GM23338 (cell line): Measurements from ENCODE around the gene MATCAP1.

Experiments used
- CREB1 ChIP-seq: fragments of 250-450 bp; sonication (Bioruptor Pico); IDR thresholded peaks from 2 replicates; pipeline ENCODE4 v1.5.0; 2020; ENCODE audit warnings: low read depth, mild to moderate bottlenecking, moderate library complexity
- ETS1 ChIP-seq: IDR thresholded peaks from 2 replicates; pipeline ENCODE4 v1.6.1; 2016; ENCODE audit warnings: antibody characterized with exemption
- EZH2 ChIP-seq: fragments of 200-600 bp; sonication (generic); IDR thresholded peaks from one replicate; pipeline ENCODE4 v1.8.0; 2017; ENCODE audit warnings: antibody characterized with exemption, mild to moderate bottlenecking, low read depth; ENCODE audit not compliant: unreplicated experiment
- EZH2phosphoT487 ChIP-seq: fragments of 200-600 bp; sonication (generic); IDR thresholded peaks from one replicate; pipeline ENCODE4 v1.8.1; 2018; ENCODE audit warnings: antibody characterized with exemption; ENCODE audit not compliant: unreplicated experiment
- JUNB ChIP-seq: IDR thresholded peaks from one replicate; pipeline ENCODE4 v1.6.1; 2016; ENCODE audit warnings: antibody characterized with exemption; ENCODE audit not compliant: unreplicated experiment
- POLR2AphosphoS5 ChIP-seq: IDR thresholded peaks from 2 replicates; pipeline ENCODE4 v1.6.1; 2016; ENCODE audit warnings: antibody characterized with exemption, low read depth
- ZNF331 ChIP-seq: fragments of 250-450 bp; sonication (Bioruptor Pico); IDR thresholded peaks from 2 replicates; pipeline ENCODE4 v1.5.0; 2020; ENCODE audit warnings: low read depth, mild to moderate bottlenecking, moderate library complexity
- TF ChIP-seq, protein P1 (sequence below), 2 experiments: fragments of 200-600 bp in 1 of 2; sonication (generic) in 1 of 2; conservative IDR thresholded peaks; 2 replicates each; pipeline versions ENCODE4 v1.5.1 to v1.6.1; 2016 to 2017; ENCODE audit warnings: antibody characterized with exemption in 2 of 2, low read depth in 2 of 2, mild to moderate bottlenecking in 2 of 2, moderate library complexity in 1 of 2
- TF ChIP-seq, protein P2 (sequence below): IDR thresholded peaks from one replicate; pipeline ENCODE4 v1.6.1; 2018; ENCODE audit warnings: antibody characterized with exemption; ENCODE audit not compliant: unreplicated experiment

GRCh38 chr16:67137605-67138004 lies 46.2 kb downstream of the MATCAP1 start:
- TF ChIP-seq, protein P1, sequence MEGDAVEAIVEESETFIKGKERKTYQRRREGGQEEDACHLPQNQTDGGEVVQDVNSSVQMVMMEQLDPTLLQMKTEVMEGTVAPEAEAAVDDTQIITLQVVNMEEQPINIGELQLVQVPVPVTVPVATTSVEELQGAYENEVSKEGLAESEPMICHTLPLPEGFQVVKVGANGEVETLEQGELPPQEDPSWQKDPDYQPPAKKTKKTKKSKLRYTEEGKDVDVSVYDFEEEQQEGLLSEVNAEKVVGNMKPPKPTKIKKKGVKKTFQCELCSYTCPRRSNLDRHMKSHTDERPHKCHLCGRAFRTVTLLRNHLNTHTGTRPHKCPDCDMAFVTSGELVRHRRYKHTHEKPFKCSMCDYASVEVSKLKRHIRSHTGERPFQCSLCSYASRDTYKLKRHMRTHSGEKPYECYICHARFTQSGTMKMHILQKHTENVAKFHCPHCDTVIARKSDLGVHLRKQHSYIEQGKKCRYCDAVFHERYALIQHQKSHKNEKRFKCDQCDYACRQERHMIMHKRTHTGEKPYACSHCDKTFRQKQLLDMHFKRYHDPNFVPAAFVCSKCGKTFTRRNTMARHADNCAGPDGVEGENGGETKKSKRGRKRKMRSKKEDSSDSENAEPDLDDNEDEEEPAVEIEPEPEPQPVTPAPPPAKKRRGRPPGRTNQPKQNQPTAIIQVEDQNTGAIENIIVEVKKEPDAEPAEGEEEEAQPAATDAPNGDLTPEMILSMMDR (conservative IDR thresholded peaks at IDR 0.05; ENCODE audit: low read depth in 2 of 2) = no peak
- TF ChIP-seq POLR2AphosphoS5 = no peak
- TF ChIP-seq EZH2 = no peak
- no peak for TF ChIP-seq EZH2phosphoT487
- TF ChIP-seq ETS1 = no peak
- TF ChIP-seq, protein P2, sequence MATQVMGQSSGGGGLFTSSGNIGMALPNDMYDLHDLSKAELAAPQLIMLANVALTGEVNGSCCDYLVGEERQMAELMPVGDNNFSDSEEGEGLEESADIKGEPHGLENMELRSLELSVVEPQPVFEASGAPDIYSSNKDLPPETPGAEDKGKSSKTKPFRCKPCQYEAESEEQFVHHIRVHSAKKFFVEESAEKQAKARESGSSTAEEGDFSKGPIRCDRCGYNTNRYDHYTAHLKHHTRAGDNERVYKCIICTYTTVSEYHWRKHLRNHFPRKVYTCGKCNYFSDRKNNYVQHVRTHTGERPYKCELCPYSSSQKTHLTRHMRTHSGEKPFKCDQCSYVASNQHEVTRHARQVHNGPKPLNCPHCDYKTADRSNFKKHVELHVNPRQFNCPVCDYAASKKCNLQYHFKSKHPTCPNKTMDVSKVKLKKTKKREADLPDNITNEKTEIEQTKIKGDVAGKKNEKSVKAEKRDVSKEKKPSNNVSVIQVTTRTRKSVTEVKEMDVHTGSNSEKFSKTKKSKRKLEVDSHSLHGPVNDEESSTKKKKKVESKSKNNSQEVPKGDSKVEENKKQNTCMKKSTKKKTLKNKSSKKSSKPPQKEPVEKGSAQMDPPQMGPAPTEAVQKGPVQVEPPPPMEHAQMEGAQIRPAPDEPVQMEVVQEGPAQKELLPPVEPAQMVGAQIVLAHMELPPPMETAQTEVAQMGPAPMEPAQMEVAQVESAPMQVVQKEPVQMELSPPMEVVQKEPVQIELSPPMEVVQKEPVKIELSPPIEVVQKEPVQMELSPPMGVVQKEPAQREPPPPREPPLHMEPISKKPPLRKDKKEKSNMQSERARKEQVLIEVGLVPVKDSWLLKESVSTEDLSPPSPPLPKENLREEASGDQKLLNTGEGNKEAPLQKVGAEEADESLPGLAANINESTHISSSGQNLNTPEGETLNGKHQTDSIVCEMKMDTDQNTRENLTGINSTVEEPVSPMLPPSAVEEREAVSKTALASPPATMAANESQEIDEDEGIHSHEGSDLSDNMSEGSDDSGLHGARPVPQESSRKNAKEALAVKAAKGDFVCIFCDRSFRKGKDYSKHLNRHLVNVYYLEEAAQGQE = no peak
- no peak for TF ChIP-seq CREB1 (CRISPR knock-in tag)
- no peak for TF ChIP-seq JUNB
- TF ChIP-seq ZNF331 (CRISPR knock-in tag) = no peak
